HEK293 (cell line): Measurements from ENCODE around the gene SUSD4.

Experiments used
- CTCF ChIA-PET: fragments of 350-600 bp; formaldehyde crosslinking; extraction: SDS; loops from one replicate; lab custom pipeline; 2021; ENCODE audit warnings: antibody characterized with exemption; lab: Yijun Ruan, JAX
- POLR2A ChIA-PET: fragments of 300-600 bp; formaldehyde crosslinking; extraction: SDS; loops from one replicate; lab custom pipeline; 2020; ENCODE audit warnings: antibody characterized with exemption, inconsistent platforms; lab: Yijun Ruan, JAX
- H3K27ac ChIP-seq: fragments of 200-500 bp; sonication (Bioruptor generic); 2 replicates; pipeline ENCODE4 v1.5.1; 2014; ENCODE audit warnings: low read depth, low read length, control low read depth, inconsistent platforms; ENCODE audit errors: extremely low read depth
- H3K36me3 ChIP-seq, 2 experiments: fragments of 200-500 bp in 1 of 2; sonication (Bioruptor generic) in 1 of 2; 1 replicate in 1 of 2; 2 replicates in 1 of 2; pipeline ENCODE4 v1.5.1; 2014 to 2017; ENCODE audit warnings: inconsistent platforms in 2 of 2, low read length in 2 of 2; ENCODE audit not compliant: control insufficient read depth in 2 of 2, insufficient read depth in 1 of 2
- H3K4me1 ChIP-seq: fragments of 200-500 bp; sonication (Bioruptor generic); 2 replicates; pipeline ENCODE4 v1.5.1; 2014; ENCODE audit warnings: mild to moderate bottlenecking, low read length, inconsistent platforms; ENCODE audit not compliant: control insufficient read depth, insufficient read depth
- H3K4me3 ChIP-seq: 2 replicates; pipeline ENCODE4 v1.5.1; 2011; ENCODE audit warnings: low read depth, mild to moderate bottlenecking, control low read depth, low read length, moderate library complexity
- H3K9me3 ChIP-seq: fragments of 200-500 bp; sonication (Bioruptor generic); 2 replicates; pipeline ENCODE4 v1.5.1; 2014; ENCODE audit warnings: low read depth, low read length, inconsistent platforms; ENCODE audit not compliant: control insufficient read depth, insufficient read depth
- FEZF1 ChIP-seq: fragments of 450-650 bp; formaldehyde crosslinking; IDR thresholded peaks from 2 replicates; pipeline ENCODE4 v1.5.1; 2016; ENCODE audit warnings: missing biosample characterization, missing genetic modification characterization
- GLIS2 ChIP-seq: fragments of 450-650 bp; formaldehyde crosslinking; IDR thresholded peaks from 2 replicates; pipeline ENCODE4 v1.5.1; 2016; ENCODE audit warnings: missing biosample characterization, missing genetic modification characterization
- IKZF3 ChIP-seq: fragments of 450-650 bp; IDR thresholded peaks from 2 replicates; pipeline ENCODE4 v1.5.0; 2018; ENCODE audit warnings: missing biosample characterization, mild to moderate bottlenecking, missing genetic modification characterization, moderate library complexity
- PRDM1 ChIP-seq: fragments of 450-650 bp; formaldehyde crosslinking; IDR thresholded peaks from 2 replicates; pipeline ENCODE4; 2016; ENCODE audit warnings: missing biosample characterization, missing genetic modification characterization
- REST ChIP-seq: fragments of 450-650 bp; formaldehyde crosslinking; IDR thresholded peaks from 2 replicates; pipeline ENCODE4 v1.5.1; 2016; ENCODE audit warnings: missing biosample characterization, missing genetic modification characterization
- SCRT1 ChIP-seq: fragments of 450-650 bp; formaldehyde crosslinking; IDR thresholded peaks from 2 replicates; pipeline ENCODE4 v1.5.1; 2016; ENCODE audit warnings: missing biosample characterization, missing genetic modification characterization, borderline replicate concordance
- SCRT2 ChIP-seq: fragments of 450-650 bp; formaldehyde crosslinking; IDR thresholded peaks from 2 replicates; pipeline ENCODE4 v1.5.1; 2016; ENCODE audit warnings: missing biosample characterization, missing genetic modification characterization
- ZBTB11 ChIP-seq: fragments of 450-650 bp; formaldehyde crosslinking; conservative IDR thresholded peaks from 2 replicates; pipeline ENCODE4 v1.5.1; 2016; ENCODE audit warnings: low read depth, missing biosample characterization, missing genetic modification characterization
- ZBTB7A ChIP-seq: fragments of 450-650 bp; formaldehyde crosslinking; IDR thresholded peaks from 2 replicates; pipeline ENCODE4 v1.5.1; 2016; ENCODE audit warnings: low read depth, missing biosample characterization, missing genetic modification characterization
- ZBTB8A ChIP-seq: fragments of 450-650 bp; formaldehyde crosslinking; IDR thresholded peaks from 2 replicates; pipeline ENCODE4 v1.5.1; 2016; ENCODE audit warnings: missing biosample characterization, missing genetic modification characterization
- ZFP37 ChIP-seq: fragments of 450-650 bp; formaldehyde crosslinking; IDR thresholded peaks from 2 replicates; pipeline ENCODE4 v1.5.1; 2016; ENCODE audit warnings: missing biosample characterization, missing genetic modification characterization
- ZFP69B ChIP-seq: fragments of 450-650 bp; formaldehyde crosslinking; IDR thresholded peaks from 2 replicates; pipeline ENCODE4 v1.5.1; 2016; ENCODE audit warnings: missing biosample characterization, missing genetic modification characterization
- ZNF10 ChIP-seq: fragments of 450-650 bp; formaldehyde crosslinking; IDR thresholded peaks from 2 replicates; pipeline ENCODE4 v1.5.1; 2017; ENCODE audit warnings: missing biosample characterization, missing genetic modification characterization
- ZNF19 ChIP-seq: fragments of 450-650 bp; formaldehyde crosslinking; IDR thresholded peaks from 2 replicates; pipeline ENCODE4; 2016; ENCODE audit warnings: missing biosample characterization, missing genetic modification characterization, low read depth
- ZNF221 ChIP-seq: fragments of 450-650 bp; formaldehyde crosslinking; IDR thresholded peaks from 2 replicates; pipeline ENCODE4 v1.5.1; 2017; ENCODE audit warnings: missing biosample characterization, missing genetic modification characterization, borderline replicate concordance
- ZNF26 ChIP-seq: fragments of 450-650 bp; formaldehyde crosslinking; IDR thresholded peaks from 2 replicates; pipeline ENCODE4 v1.5.1; 2016; ENCODE audit warnings: missing biosample characterization, missing genetic modification characterization
- ZNF366 ChIP-seq: fragments of 450-650 bp; formaldehyde crosslinking; conservative IDR thresholded peaks from 2 replicates; pipeline ENCODE4 v1.5.1; 2016; ENCODE audit warnings: missing biosample characterization, missing genetic modification characterization
- ZNF449 ChIP-seq: fragments of 450-650 bp; formaldehyde crosslinking; IDR thresholded peaks from 2 replicates; pipeline ENCODE4 v1.5.1; 2017; ENCODE audit warnings: missing biosample characterization, mild to moderate bottlenecking, missing genetic modification characterization, moderate library complexity
- ZNF558 ChIP-seq: fragments of 450-650 bp; formaldehyde crosslinking; IDR thresholded peaks from 2 replicates; pipeline ENCODE4 v1.5.1; 2016; ENCODE audit warnings: missing biosample characterization, missing genetic modification characterization
- ZNF600 ChIP-seq: fragments of 450-650 bp; formaldehyde crosslinking; IDR thresholded peaks from 2 replicates; pipeline ENCODE4 v1.5.1; 2016; ENCODE audit warnings: missing biosample characterization, missing genetic modification characterization
- ZNF670 ChIP-seq: fragments of 450-650 bp; formaldehyde crosslinking; IDR thresholded peaks from 2 replicates; pipeline ENCODE4 v1.5.1; 2016; ENCODE audit warnings: missing biosample characterization, missing genetic modification characterization, low read depth
- ZNF704 ChIP-seq: fragments of 450-650 bp; formaldehyde crosslinking; IDR thresholded peaks from 2 replicates; pipeline ENCODE4 v1.5.1; 2016; ENCODE audit warnings: missing biosample characterization, missing genetic modification characterization
- ZNF707 ChIP-seq: fragments of 450-650 bp; formaldehyde crosslinking; IDR thresholded peaks from 2 replicates; pipeline ENCODE4 v1.5.1; 2016; ENCODE audit warnings: missing biosample characterization, missing genetic modification characterization
- ZNF777 ChIP-seq: fragments of 450-650 bp; formaldehyde crosslinking; IDR thresholded peaks from 2 replicates; pipeline ENCODE4 v1.5.1; 2017; ENCODE audit warnings: missing biosample characterization, missing genetic modification characterization, borderline replicate concordance
- ZNF837 ChIP-seq: fragments of 450-650 bp; formaldehyde crosslinking; IDR thresholded peaks from 2 replicates; pipeline ENCODE4 v1.5.1; 2016; ENCODE audit warnings: missing biosample characterization, missing genetic modification characterization

SUSD4 gene

GRCh38 chr1:223231581-223231980 lies 132.4 kb downstream of the SUSD4 start:
- ChIA-PET POLR2A (no interaction called here), CTCF (no interaction called here)
- no peak overlapping the region for H3K4me3 ChIP-seq
- H3K9me3 ChIP-seq = no peaks in the 10 kb centered on the region
- no peaks in the 10 kb centered on the region for H3K4me1 ChIP-seq
- no peak overlapping the region for H3K27ac ChIP-seq
- no peaks in the 10 kb centered on the region for H3K36me3 ChIP-seq
- TF ChIP-seq ZNF10 (tag by site-specific recombination) (no peak), IKZF3 (no peak), ZBTB11 (no peak), ZNF600 (tag by site-specific recombination) (no peak), ZNF449 (no peak), ZNF366 (tag by site-specific recombination) (no peak), SCRT1 (tag by site-specific recombination) (no peak), ZNF19 (tag by site-specific recombination) (no peak), ZFP37 (tag by site-specific recombination) (no peak), GLIS2 (tag by site-specific recombination) (no peak), ZFP69B (tag by site-specific recombination) (no peak), ZBTB8A (tag by site-specific recombination) (no peak), ZNF707 (tag by site-specific recombination) (no peak), ZNF777 (tag by site-specific recombination) (no peak), ZNF670 (tag by site-specific recombination) (no peak), ZNF704 (tag by site-specific recombination) (no peak), ZNF837 (tag by site-specific recombination) (no peak), FEZF1 (no peak), PRDM1 (tag by site-specific recombination) (no peak), ZBTB7A (no peak)
- TF ChIP-seq, all 188 proteins: peak for 0

- CTCF ChIA-PET = interaction anchor here (1.5 kb wide), 1 partner anchor 97 kb away, joined by 7 read pairs; no protein-coding TSS in a partner anchor
- Histone ChIP-seq H3K9me3 (no peaks in the 10 kb centered on the region), H3K36me3 (no peaks in the 10 kb centered on the region), H3K4me1 (no peaks in the 10 kb centered on the region), H3K27ac (no peak overlapping the region), H3K4me3 (no peak overlapping the region)
- TF ChIP-seq SCRT2 (tag by site-specific recombination) (peak; percentile 45; the same call in 1 of the 2 replicates), ZNF558 (no peak), SCRT1 (tag by site-specific recombination) (peak; percentile 38; the same call in 1 of the 2 replicates), ZNF221 (tag by site-specific recombination) (no peak), REST (no peak), ZNF26 (tag by site-specific recombination) (no peak)
- POLR2A ChIA-PET = no interaction called here
These were observed 132.9 kb downstream of the SUSD4 start for GRCh38 chr1:223231011-223231572.
